Endothelial cell of umbilical vein (primary cell): ENCODE measurements around the gene NPFFR2. TPM values are rescaled to one million over a fixed set of nuclear protein-coding genes. Genes with fewer than 3 reads are reported as not detected.

Experiments used
- BruUV-seq: library from RNA; stranded (reverse); fragments of 400-500 nt; replicated peaks from 2 replicates; lab custom pipeline; 2021; lab: Mats Ljungman, UMichigan
- CTCF ChIA-PET: fragments of 300-600, 350-600 bp; sonication (Branson Sonifier 250); formaldehyde crosslinking; loops from one replicate; lab custom pipeline; 2021; ENCODE audit warnings: antibody characterized with exemption, inconsistent platforms; lab: Charles Lee
- POLR2A ChIA-PET: fragments of 300-600, 350-600 bp; sonication (Branson Sonifier 250); formaldehyde crosslinking; loops from one replicate; lab custom pipeline; 2021; ENCODE audit warnings: antibody characterized with exemption, inconsistent platforms; lab: Charles Lee
- DNase-seq: peaks from one replicate; pipeline ENCODE4 v3.0.0-alpha.2; 2011; ENCODE audit warnings: low read depth, low spot score
- FAIRE-seq: peaks from 2 replicates; lab custom pipeline; 2011; peaks lifted over from hg19 to GRCh38; lab: Jason Lieb, UNC
- H2AFZ ChIP-seq: 2 replicates; pipeline ENCODE4 v1.6.0; 2012; ENCODE audit warnings: low read depth, low read length, control low read depth, inconsistent platforms
- H3K27ac ChIP-seq: 2 replicates; pipeline ENCODE4 v1.5.1; 2011; ENCODE audit warnings: low read depth, mild to moderate bottlenecking, control low read depth, low read length, moderate library complexity; ENCODE audit not compliant: insufficient read depth
- H3K27me3 ChIP-seq, 2 experiments: 2 replicates each; pipeline versions ENCODE4 v1.6.0 to v1.6.1; 2011; ENCODE audit warnings: low read length in 2 of 2, mixed read lengths in 1 of 2; ENCODE audit not compliant: control insufficient read depth in 2 of 2, insufficient read depth in 2 of 2
- H3K36me3 ChIP-seq, 2 experiments: 2 replicates in 1 of 2; 3 replicates in 1 of 2; pipeline ENCODE4 v1.5.1; 2011; ENCODE audit warnings: low read length in 2 of 2, mild to moderate bottlenecking in 1 of 2, moderate library complexity in 1 of 2; ENCODE audit not compliant: control insufficient read depth in 2 of 2, insufficient read depth in 2 of 2; ENCODE audit errors: extremely low read depth in 1 of 2
- H3K4me1 ChIP-seq: 3 replicates; pipeline ENCODE4 v1.5.1; 2011; ENCODE audit warnings: mild to moderate bottlenecking, low read length; ENCODE audit not compliant: control insufficient read depth, insufficient read depth; ENCODE audit errors: extremely low read depth
- H3K4me2 ChIP-seq: 2 replicates; pipeline ENCODE4 v1.6.1; 2011; ENCODE audit warnings: low read length, control low read depth, mixed read lengths; ENCODE audit not compliant: insufficient read depth
- H3K4me3 ChIP-seq, 3 experiments: fragments of 200-600 bp in 1 of 3; sonication (generic), shearing (Covaris generic) in 1 of 3; replicated peaks in 1 of 3; 2 replicates each; pipeline ENCODE4 v1.5.1; 2011 to 2016; ENCODE audit warnings: control low read depth in 3 of 3, low read length in 3 of 3, mild to moderate bottlenecking in 2 of 3, inconsistent platforms in 1 of 3, low read depth in 1 of 3, moderate library complexity in 1 of 3; ENCODE audit not compliant: insufficient read depth in 1 of 3
- H3K79me2 ChIP-seq: 2 replicates; pipeline ENCODE4 v1.6.0; 2012; ENCODE audit warnings: low read length, inconsistent platforms; ENCODE audit not compliant: control insufficient read depth, insufficient read depth
- H3K9ac ChIP-seq: replicated peaks from 2 replicates; pipeline ENCODE3; 2011; ENCODE audit warnings: low read length, control low read depth; ENCODE audit not compliant: insufficient read depth; ENCODE audit errors: extremely low read depth
- H3K9me1 ChIP-seq: replicated peaks from 3 replicates; pipeline ENCODE4 v1.6.0; 2011; ENCODE audit warnings: mild to moderate bottlenecking, low read length; ENCODE audit not compliant: control insufficient read depth, insufficient read depth; ENCODE audit errors: extremely low read depth
- H3K9me3 ChIP-seq: replicated peaks from 2 replicates; pipeline ENCODE4 v1.5.1; 2012; ENCODE audit warnings: low read length, inconsistent platforms; ENCODE audit not compliant: control insufficient read depth, insufficient read depth
- H4K20me1 ChIP-seq: replicated peaks from 2 replicates; pipeline ENCODE3; 2011; ENCODE audit warnings: mild to moderate bottlenecking, low read length; ENCODE audit not compliant: control insufficient read depth, insufficient read depth; ENCODE audit errors: extremely low read depth
- GATA2 ChIP-seq: IDR thresholded peaks from 2 replicates; pipeline ENCODE4 v1.7.0; 2011; ENCODE audit warnings: low read depth, mild to moderate bottlenecking, moderate library complexity, mixed read lengths, low read length; ENCODE audit not compliant: insufficient read length, insufficient read depth
- JUN ChIP-seq: IDR thresholded peaks from 2 replicates; pipeline ENCODE4 v1.6.1; 2011; ENCODE audit warnings: borderline replicate concordance, low read depth; ENCODE audit not compliant: insufficient read length, insufficient read depth
- dilution Hi-C: fragments of 300-500 bp; cut with MboI; formaldehyde crosslinking; loops from one replicate; pipeline ENCODE4 v1.15.0; 2019; ENCODE audit warnings: low sequenced_read_pairs; ENCODE audit not compliant: extremely low pct_ligation_motif_present
- intact Hi-C: fragments of 100-400 bp; cut with micrococcal nuclease; formaldehyde crosslinking; loops from one replicate; pipeline ENCODE4 v1.10.0; 2022
- polyA plus RNA-seq, 4 experiments: library from polyadenylated mRNA; depleted of rRNA in 3 of 4; stranded (reverse) in 3 of 4; unstranded in 1 of 4; fragments of >200 nt; gene quantifications; 2 replicates each; pipeline versions ENCODE4 v1.2.1 to v1.2.3, GENCODE V29; 2011 to 2012; ENCODE audit warnings: missing spikeins in 1 of 4
- total RNA-seq: library from RNA; stranded (reverse); gene quantifications from 2 replicates; pipeline ENCODE4 v1.2.3, GENCODE V29; 2021
- TF ChIP-seq, protein P1 (sequence below): IDR thresholded peaks from 2 replicates; pipeline ENCODE4 v1.6.1; 2011; ENCODE audit not compliant: insufficient read depth, insufficient read length
- TF ChIP-seq, protein P2 (sequence below), 2 donors: IDR thresholded peaks; 1 replicate in 1 of 2; 2 replicates in 1 of 2; pipeline ENCODE4 v1.5.1; 2011; ENCODE audit warnings: low read length in 2 of 2, mild to moderate bottlenecking in 2 of 2, moderate library complexity in 2 of 2, control low read depth in 1 of 2, inconsistent platforms in 1 of 2, low read depth in 1 of 2; ENCODE audit not compliant: insufficient read depth in 1 of 2; ENCODE audit errors: extremely low read depth in 1 of 2

Gene NPFFR2
- total and polyA plus RNA-seq, 2 donors (not counting 3 experiments of a cell fraction or from before 2014, with no cell fraction given), result 0.06 TPM; not detected in 1

DNA sequence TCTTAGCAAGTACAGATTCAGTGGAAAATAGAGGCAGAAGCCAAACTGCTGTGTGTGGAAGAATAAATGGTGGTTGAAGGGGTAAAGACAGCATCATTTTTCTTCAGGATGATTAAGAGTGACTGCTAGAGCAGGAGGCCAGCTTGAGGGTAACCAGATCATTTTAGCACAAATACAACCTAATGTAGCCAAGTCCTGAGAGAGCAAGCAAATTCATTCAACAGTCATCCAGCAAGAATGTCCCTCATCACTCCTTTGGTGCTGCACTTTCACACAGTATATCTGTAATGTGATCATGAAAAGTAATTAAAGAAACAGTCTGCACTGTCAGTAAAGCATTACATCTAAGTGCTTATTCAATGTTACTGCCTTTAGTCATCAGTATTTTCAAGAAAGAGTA, 44.8 kb downstream of the NPFFR2 start:
- Histone ChIP-seq H3K9me1 (no peaks in the 10 kb centered on the region), H3K4me1 (no peaks in the 10 kb centered on the region), H3K4me3 (no peak overlapping the region), H3K27me3 (no peaks in the 10 kb centered on the region), H3K9ac (no peak overlapping the region), H3K4me2 (no peak overlapping the region), H3K9me3 (no peaks in the 10 kb centered on the region), H3K36me3 (no peaks in the 10 kb centered on the region), H3K27ac (no peak overlapping the region), H2AFZ (no peak overlapping the region), H3K79me2 (no peaks in the 10 kb centered on the region), H4K20me1 (no peaks in the 10 kb centered on the region)
- TF ChIP-seq GATA2, result no peak
- TF ChIP-seq, protein P1, sequence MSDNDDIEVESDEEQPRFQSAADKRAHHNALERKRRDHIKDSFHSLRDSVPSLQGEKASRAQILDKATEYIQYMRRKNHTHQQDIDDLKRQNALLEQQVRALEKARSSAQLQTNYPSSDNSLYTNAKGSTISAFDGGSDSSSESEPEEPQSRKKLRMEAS, result no peak
- TF ChIP-seq JUN, result no peak
- ChIA-PET CTCF (no interaction called here), POLR2A (no interaction called here)
- no TSS peak for BruUV-seq
- no peak for DNase-seq
- intact Hi-C loops (no loop called here), dilution Hi-C loops (no loop called here)
- FAIRE-seq, result no peak

DNA sequence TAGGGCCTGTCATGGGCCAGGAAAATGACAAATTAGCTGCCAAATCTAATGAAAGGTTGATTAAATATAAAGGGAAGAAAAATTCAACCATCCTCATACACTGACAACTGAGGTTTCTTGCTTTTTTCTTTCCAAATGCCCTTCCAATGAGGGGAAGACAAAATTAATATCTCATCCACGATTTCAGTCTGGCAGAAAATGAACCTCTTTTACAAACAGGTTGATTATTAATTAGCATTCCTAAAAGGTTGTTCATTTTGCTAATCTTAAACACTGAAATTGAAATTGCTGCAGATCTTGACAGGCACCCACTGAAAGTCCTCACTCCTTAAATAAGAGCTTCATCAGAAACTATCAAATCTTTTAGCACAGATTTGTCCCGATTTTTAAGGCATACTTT, 45.5 kb downstream of the NPFFR2 start:
- no peak overlapping the region for H2AFZ ChIP-seq
- no peaks in the 10 kb centered on the region for H3K9me1 ChIP-seq
- ChIA-PET CTCF (no interaction called here), POLR2A (no interaction called here)
- dilution Hi-C loops, result no loop called here
- H3K9me3 ChIP-seq, result no peaks in the 10 kb centered on the region
- no peaks in the 10 kb centered on the region for H4K20me1 ChIP-seq
- no peak overlapping the region for H3K27ac ChIP-seq
- H3K4me2 ChIP-seq, result no peak overlapping the region
- FAIRE-seq (no peak), DNase-seq (no peak)
- intact Hi-C loops, result no loop called here
- no peak overlapping the region for H3K4me3 ChIP-seq
- no peaks in the 10 kb centered on the region for H3K27me3 ChIP-seq
- no peaks in the 10 kb centered on the region for H3K4me1 ChIP-seq
- BruUV-seq, result no TSS peak
- H3K9ac ChIP-seq, result no peak overlapping the region
- H3K36me3 ChIP-seq, result no peaks in the 10 kb centered on the region
- TF ChIP-seq, protein P2, sequence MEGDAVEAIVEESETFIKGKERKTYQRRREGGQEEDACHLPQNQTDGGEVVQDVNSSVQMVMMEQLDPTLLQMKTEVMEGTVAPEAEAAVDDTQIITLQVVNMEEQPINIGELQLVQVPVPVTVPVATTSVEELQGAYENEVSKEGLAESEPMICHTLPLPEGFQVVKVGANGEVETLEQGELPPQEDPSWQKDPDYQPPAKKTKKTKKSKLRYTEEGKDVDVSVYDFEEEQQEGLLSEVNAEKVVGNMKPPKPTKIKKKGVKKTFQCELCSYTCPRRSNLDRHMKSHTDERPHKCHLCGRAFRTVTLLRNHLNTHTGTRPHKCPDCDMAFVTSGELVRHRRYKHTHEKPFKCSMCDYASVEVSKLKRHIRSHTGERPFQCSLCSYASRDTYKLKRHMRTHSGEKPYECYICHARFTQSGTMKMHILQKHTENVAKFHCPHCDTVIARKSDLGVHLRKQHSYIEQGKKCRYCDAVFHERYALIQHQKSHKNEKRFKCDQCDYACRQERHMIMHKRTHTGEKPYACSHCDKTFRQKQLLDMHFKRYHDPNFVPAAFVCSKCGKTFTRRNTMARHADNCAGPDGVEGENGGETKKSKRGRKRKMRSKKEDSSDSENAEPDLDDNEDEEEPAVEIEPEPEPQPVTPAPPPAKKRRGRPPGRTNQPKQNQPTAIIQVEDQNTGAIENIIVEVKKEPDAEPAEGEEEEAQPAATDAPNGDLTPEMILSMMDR (IDR thresholded peaks at IDR 0.05; ENCODE audit: extremely low read depth in 1 of 2, insufficient read depth in 1 of 2, low read depth in 1 of 2, low read length in 2 of 2), result no peak
- no peak for TF ChIP-seq JUN
- no peaks in the 10 kb centered on the region for H3K79me2 ChIP-seq
